ENCODE results near the gene CAMKV. TPM values are rescaled to one million over a fixed set of nuclear protein-coding genes. Genes with fewer than 3 reads are reported as not detected.

The CAMKV gene
- total RNA-seq, 1 experiment from 2014 or later: not detected

DNA sequence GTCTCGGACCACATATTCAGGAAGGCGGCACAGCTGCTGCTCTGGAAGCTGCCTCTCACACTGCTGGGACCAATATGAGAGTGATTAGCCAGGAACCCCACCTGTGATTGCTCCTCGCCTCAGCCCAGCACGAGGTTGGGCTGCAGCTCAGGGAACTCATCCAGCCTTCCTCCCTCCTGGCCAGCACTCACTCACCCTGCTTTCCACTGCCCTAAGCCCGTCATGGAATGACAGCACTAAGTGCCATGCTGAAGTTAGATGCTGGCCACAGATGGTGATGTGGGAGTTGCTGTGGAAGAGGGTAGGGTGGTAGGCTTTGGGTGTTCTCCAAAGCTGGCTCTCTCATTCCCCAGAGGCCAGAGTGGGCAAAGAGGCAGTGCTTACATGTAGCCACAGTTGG is 26.6 kb upstream of the CAMKV start:
- DNase-seq (ENCODE audit: low read depth): no peak

- DNase-seq (ENCODE audit: low read depth): no peak
Observed at GRCh38 chr3:49895791-49896190, 26.1 kb upstream of the CAMKV start.

DNA sequence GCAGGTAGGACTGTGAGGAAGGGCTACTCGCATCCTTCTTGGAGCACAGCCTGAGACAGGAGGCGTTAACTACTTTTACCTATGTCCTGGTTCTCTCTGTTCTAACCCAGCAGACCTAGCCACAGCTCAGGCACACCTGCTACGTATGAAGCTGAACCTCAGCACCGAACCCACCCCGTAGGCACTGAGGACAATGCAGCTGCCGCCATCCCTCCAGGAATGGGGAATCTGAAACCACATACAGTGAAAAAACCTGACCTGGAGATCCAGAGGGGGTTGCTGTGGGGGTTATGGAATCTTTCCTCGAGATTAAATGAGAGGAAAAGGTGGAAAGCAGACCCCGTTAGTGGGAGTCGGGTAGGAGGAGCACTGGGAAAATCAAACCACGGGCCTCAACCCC is 19.6 kb upstream of the CAMKV start:
- DNase-seq (ENCODE audit: low read depth): no peak

- DNase-seq (ENCODE audit: low read depth): no peak
Observed at GRCh38 chr3:49886922-49887265, 17.2 kb upstream of the CAMKV start.

- DNase-seq (ENCODE audit: low read depth): peak; percentile 47
Observed at GRCh38 chr3:49883998-49884397, 14.3 kb upstream of the CAMKV start.

- no peak for DNase-seq (ENCODE audit: low read depth)
Observed at GRCh38 chr3:49882166-49882565, 12.5 kb upstream of the CAMKV start.

DNA sequence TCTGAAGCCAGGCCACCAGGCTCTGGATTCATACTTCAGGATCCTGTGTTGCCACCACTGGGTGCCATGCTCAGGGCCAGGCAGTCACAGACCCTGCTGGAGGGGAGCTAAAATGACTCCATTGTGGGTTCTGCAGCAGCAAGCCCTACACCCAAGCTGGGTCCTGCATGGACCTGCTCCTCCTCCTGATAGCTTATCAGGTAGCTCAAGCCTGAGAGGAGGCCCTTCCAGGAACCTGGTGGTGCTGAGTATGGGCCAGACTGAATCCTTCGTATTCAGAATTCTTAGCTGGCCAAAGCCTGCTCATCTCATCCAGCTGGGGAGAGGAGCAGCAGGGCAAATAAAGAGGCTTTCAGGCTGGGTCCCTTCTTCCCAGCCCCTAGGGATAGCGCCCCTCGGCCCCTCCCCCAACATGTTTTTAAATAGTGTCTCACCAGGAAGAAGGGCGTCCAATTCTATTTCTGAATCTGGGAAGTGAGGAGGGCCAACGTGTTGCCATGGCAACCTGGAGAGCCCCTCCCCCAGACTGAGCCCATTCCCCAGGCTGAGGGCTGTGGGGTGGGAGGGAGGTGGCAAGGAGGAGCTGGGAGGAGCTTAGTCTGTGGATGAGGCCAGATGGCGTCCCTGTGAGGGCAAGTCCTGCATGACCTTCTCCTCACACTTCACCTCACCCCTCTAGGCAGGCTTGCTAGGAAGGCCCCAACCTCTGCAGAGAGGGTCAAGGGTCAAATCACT is 11.0 kb upstream of the CAMKV start:
- no peak for DNase-seq (ENCODE audit: low read depth)

DNA sequence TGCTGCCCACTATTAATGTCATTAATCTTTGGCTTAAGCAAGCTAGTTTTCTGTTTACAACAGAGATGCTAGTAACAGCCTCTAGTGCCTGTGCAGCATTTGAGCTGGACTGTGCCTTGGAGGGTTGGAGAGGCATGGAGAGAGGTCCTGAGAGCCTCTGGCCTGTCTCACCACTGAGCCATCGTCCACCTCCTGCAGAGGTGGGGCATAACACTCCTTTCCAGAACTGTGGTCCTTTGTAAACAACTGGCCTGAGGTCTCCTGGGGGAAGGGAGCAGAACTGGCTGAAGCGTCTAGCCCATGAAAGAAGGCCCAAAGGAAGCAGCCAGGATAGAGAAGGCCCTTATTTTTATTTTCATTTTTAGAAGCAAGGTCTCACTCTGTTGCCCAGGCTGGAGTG is 10.0 kb upstream of the CAMKV start:
- DNase-seq (ENCODE audit: low read depth): no peak

DNA sequence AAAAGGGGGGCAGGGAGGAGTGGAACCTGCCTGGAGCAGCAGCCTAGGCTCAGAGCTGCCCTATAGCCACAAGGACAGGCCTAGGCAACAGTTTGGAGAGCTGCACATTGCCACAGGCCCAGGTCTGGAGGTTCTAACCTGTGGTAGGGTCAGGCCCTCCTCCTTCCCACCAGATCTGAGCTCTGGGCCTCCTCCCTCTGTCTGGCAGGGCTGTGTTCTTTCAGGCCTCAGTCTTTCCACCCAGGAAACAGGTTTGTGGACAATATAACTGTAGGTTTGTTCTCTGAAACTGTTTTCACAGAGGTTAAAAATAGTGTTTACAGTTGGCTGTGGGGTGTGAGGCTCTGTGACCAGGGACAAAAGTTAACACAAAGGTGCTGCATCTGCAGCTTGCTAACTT is 9.0 kb upstream of the CAMKV start:
- DNase-seq (ENCODE audit: low read depth): no peak

GRCh38 chr3:49877716-49878115 is 8.0 kb upstream of the CAMKV start:
- no peak for DNase-seq (ENCODE audit: low read depth)

DNA sequence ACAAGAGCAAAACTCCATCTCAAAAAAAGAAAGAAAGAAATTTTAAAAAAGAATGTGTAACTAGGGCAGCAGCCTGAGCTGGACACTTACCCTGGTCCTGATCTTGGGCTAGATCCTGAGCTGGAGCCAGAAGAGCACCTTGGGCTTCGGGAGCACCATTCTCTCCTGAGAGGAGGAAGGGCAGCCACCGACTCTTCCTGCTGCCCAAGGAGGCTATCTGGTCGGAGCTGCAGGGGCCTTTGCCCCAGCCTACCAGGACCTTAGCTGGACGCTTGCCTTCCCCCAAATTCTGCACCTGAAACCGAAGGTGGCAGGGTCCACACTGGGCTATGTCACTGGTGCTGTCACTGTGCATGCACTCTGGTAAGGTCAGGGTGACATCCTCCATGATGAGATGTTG is 6.9 kb upstream of the CAMKV start:
- DNase-seq (ENCODE audit: low read depth): no peak

GRCh38 chr3:49873623-49874022 is 3.9 kb upstream of the CAMKV start:
- no peak for DNase-seq (ENCODE audit: low read depth)

GRCh38 chr3:49872801-49873281 is 3.1 kb upstream of the CAMKV start:
- DNase-seq (ENCODE audit: low read depth): peak; percentile 29

DNA sequence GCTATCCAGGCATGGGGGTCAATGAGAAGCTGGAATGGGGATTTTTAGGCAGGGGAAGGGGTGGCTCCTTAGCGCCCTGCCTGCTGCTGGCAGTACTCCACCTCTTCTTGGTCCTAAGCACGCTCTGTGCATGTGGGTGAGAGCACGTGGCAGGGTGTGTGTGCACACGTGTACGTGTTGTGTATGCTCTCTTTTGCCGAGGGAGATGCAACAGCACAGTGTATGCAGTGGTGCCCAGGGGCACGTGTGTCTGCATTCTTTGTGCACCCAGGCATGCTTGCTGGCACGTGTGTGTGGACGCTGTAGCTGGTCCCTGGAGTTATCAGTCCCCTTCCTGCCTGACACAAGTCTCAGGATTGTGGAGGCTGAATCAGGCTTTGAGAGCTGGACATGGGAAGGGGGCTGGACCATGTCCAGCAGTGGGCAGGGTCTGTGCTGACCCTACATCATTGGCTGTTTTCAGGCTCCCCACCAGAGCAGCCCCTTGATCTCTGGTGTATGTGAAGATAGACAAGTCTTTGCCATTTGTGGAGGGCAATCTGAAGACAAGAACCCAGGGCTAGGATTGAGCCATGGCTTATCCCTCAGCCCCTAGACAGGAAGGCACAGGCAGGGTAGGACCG is 1.9 kb upstream of the CAMKV start:
- DNase-seq (ENCODE audit: low read depth): peak; percentile 24

DNA sequence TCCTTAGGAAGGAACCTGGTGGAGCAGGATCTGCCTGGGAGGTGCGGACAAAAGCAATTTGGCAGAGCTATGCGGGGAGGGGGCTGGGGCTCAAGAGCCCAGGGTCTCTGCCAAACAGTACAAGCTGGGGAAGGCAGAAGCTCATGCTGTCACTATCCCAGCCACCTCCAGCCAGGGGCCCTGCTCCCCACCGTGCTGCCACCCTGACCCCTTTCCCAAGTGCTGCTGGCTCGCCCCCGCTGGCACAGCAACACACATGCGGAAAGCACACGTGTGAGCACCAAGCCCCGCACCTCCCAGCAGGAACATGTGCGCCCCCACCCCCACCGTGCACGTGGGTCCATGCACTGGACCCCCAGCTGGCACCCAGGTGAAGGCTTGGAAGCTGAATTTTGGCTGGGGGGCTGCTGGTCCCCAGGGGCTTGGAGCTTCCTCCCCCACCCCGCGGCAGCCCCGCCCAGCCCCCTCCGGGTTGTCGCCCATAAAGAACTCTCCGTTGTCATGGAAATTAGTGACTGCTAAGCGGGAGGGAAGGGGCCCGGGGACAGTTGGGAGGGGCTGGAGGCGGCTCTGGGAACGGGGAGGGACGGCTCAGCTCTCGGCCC is 742 bp downstream of the CAMKV start:
- no peak for DNase-seq (ENCODE audit: low read depth)

- DNase-seq (ENCODE audit: low read depth): peak; percentile 40
Observed at GRCh38 chr3:49867871-49868321, 1.8 kb downstream of the CAMKV start.

DNA sequence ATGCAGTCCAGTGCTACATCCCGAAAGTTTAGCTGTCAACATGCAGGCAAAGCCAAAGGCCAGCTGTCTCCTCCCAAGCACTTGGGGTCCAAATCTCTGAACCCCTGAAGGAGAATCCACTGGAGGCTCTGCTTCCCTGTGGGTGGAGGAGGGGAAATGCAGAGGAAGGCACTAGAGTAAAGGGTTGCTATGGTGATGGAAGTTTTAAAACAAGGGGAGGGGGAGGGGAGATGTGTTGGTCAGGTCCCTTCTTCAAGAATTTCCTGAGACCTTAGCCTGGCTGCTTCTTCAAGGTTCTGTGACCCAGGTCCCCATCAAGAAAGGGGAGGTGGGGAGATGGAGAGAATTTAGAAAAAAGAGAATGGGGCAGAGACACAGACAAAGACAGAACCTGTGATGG is 2.3 kb downstream of the CAMKV start:
- no peak for DNase-seq (ENCODE audit: low read depth)

DNA sequence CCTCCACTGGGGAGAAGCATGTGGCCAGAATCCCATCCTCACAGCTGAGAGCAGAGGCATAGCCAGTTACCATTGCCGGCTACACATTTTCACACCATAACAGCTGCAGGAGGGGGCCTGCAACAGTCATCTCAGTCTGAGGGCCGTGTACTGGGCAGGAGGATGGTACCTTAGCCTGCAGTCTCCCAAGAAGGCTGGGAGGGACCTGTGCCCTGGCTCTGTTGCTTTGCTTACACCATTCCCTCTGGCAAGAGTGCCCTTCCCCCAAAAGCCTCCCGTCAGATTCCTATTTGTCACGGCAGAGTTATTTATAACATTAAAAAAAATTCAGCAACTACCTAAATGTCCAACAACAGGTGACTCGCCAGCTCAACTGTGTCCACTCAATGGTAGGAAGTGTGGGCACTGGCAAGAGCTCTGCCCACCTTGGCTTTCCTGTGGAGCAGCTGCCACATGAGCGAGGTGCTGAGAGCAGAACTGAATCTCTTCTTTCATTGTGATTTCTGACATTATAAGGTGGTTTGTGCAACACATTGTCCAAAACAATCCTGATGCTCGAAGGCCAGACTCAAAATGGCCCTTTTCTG is 4.4 kb downstream of the CAMKV start:
- DNase-seq (ENCODE audit: low read depth): no peak

- no peak for DNase-seq (ENCODE audit: low read depth)
Observed at GRCh38 chr3:49864505-49864904, 5.2 kb downstream of the CAMKV start.

DNA sequence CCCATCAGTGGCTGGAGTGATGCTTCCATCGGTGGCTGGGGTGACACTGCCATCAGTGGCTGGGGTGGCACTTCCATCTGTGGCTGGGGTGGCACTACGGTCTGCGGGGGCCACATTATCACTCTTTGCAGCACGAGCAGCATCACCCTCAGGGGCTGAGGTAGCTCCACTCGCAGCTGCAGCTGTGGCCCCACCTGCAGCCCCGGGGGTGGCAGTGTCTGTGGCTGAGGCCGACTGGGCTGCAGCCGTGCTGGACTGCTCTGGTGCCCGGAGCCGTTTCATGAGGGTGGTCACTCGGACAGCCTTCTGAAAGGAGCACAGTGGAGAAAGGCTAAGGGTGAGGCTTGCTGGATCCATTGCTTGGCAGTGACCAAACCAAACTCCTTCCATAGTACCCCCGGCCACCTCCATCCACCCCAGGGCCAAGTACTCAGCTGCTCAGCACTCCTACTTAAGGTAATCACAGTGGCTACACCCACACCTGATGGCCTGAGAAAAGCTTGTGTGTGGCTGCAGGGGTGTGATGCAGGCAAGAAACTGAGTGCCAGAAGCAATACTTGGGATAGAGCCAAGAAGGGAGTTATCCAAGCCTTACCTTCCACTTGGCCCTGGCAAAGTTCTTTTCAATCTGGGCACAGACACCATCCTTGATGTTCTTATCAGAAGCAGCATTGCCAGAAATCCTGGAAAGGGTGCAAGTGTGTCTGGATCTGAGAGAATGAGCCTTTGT is 10.0 kb downstream of the CAMKV start:
- no peak for DNase-seq (ENCODE audit: low read depth)

GRCh38 chr3:49856181-49857005 is 13.3 kb downstream of the CAMKV start, which contains the start of gene TRAIP:
TRAIP (minus strand) TSS chr3:49856564; CDS start chr3:49856453, 111 bp downstream.
- DNase-seq (ENCODE audit: low read depth): peak; percentile 91

Data from HT1080 (cell line).